ENCODE results near the gene HPD.

Gene HPD

DNA sequence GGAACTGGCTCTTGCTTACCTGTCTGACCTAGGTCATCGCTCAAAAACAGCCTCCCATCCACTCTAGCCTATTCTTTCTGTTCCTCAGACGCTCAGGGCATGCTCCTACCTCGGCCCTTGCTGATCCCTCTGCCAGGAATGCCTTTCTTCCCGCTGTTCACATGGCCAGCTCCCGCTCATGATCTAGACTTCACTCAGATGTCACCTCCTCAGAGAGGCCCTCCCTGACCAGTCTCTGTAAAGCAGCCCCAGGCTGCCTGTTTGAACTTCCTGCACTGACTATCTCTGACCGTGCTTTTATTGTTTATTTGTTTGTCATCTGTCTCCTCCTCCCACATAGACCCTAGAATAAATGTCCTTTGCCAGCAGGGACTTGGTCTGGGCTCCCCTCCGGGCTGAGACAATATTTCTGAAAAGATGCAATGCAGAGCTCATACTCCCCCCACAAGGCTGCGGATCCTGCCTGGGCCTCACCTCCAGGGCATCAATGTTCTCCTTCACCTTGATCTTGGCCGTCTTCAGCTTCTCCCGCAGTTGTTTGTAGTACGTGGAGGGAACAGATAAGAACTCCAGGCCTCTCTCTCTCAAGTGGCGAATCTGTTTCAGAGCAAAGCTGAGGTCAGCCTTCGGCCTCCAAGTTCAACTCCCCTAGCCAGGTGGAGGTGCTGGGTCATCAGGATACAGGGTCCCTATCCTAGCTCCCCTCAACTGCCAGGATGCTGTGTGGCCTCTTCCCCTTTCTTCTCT is 15.2 kb downstream of the HPD start:
- Histone ChIP-seq H3K36me3 (ENCODE audit: control insufficient read depth in 2 of 2, insufficient read depth in 2 of 2, low read length in 2 of 2) (no peaks in the 10 kb centered on the region), H3K4me3 (ENCODE audit: low read length in 2 of 2) (no peak overlapping the region), H3K27ac (ENCODE audit: low read length) (no peak overlapping the region), H3K27me3 (ENCODE audit: control insufficient read depth in 1 of 2, insufficient read depth in 2 of 2, low read length in 2 of 2) (no peaks in the 10 kb centered on the region), H3K4me1 (ENCODE audit: control insufficient read depth, insufficient read depth, low read length) (peaks cover 14% of the 10 kb centered on the region), H3K9ac (ENCODE audit: low read length in 2 of 2) (no peak overlapping the region), H3K9me3 (ENCODE audit: control insufficient read depth in 2 of 2, low read length in 2 of 2) (no peaks in the 10 kb centered on the region)

- peak overlapping the region; percentile 71 to 78 for H3K9ac ChIP-seq (ENCODE audit: low read length in 2 of 2)
- peak overlapping the region; percentile 49 for H3K27ac ChIP-seq (ENCODE audit: low read length)
- peaks cover 14% of the 10 kb centered on the region for H3K4me1 ChIP-seq (ENCODE audit: control insufficient read depth, insufficient read depth, low read length)
Observed at GRCh38 chr12:121839993-121840761, 18.5 kb downstream of the HPD start.

DNA sequence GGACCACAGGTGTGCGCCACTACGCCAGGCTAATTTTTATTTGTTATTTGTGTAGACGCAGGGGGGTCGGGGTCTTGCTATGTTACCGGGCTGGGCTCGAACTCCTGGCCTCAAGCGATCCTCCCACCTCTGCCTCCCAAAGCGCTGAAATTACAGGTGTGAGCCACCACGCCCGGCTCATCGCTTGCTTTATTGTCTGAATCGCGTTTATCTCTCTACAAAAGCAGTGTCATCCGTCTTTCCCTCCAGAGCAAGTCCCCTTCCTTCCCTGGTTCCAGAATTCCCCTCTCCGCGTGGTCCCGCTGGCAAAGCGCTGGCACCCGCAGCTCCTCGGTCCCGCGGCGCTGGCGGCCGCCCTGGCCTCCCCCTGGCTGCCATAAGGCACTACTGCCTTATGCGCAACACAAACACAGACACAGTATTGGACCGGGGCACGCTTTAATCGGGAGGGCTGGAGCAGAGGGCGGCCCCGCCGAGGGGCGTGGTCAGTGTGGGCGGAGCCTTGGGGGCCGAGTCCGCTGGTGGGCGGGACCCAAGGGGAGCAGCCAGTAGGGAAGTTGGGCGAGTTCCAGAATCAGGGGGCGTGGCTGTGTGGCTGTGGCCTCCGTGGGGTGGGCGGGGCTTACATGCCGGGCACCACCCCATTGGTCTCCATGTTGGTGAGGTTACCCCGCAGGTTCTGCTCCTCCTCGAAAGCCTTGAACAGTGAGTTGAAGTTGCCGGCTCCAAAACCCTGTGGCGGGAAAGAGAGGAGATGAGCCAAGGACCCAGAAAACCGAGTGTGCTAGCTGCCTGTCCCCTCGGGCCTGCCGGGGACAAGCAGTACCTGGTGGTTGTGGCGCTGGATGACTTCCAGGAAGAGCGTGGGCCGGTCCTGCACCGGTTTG is 19.3 kb downstream of the HPD start:
- H3K36me3 ChIP-seq (ENCODE audit: control insufficient read depth in 2 of 2, insufficient read depth in 2 of 2, low read length in 2 of 2), result no peaks in the 10 kb centered on the region
- H3K9me3 ChIP-seq (ENCODE audit: control insufficient read depth in 2 of 2, low read length in 2 of 2), result no peaks in the 10 kb centered on the region
- H3K27ac ChIP-seq (ENCODE audit: low read length), result peak overlapping the region; percentile 49
- peak overlapping the region; percentile 81 to 89 for H3K4me3 ChIP-seq (ENCODE audit: low read length in 2 of 2)
- peaks cover 14% of the 10 kb centered on the region for H3K4me1 ChIP-seq (ENCODE audit: control insufficient read depth, insufficient read depth, low read length)
- H3K9ac ChIP-seq (ENCODE audit: low read length in 2 of 2), result peak overlapping the region; percentile 71 to 78
- no peaks in the 10 kb centered on the region for H3K27me3 ChIP-seq (ENCODE audit: control insufficient read depth in 1 of 2, insufficient read depth in 2 of 2, low read length in 2 of 2)

More at GRCh38 chr12:121839993-121840761, 18.5 kb downstream of the HPD start:
- Histone ChIP-seq H3K4me3 (ENCODE audit: low read length in 2 of 2) (peak overlapping the region; percentile 81 to 89), H3K9me3 (ENCODE audit: control insufficient read depth in 2 of 2, low read length in 2 of 2) (no peaks in the 10 kb centered on the region), H3K27me3 (ENCODE audit: control insufficient read depth in 1 of 2, insufficient read depth in 2 of 2, low read length in 2 of 2) (no peaks in the 10 kb centered on the region), H3K36me3 (ENCODE audit: control insufficient read depth in 2 of 2, insufficient read depth in 2 of 2, low read length in 2 of 2) (no peaks in the 10 kb centered on the region)

- Histone ChIP-seq H3K36me3 (ENCODE audit: control insufficient read depth in 2 of 2, insufficient read depth in 2 of 2, low read length in 2 of 2) (no peaks in the 10 kb centered on the region), H3K4me3 (ENCODE audit: low read length in 2 of 2) (no peak overlapping the region), H3K9ac (ENCODE audit: low read length in 2 of 2) (no peak overlapping the region), H3K9me3 (ENCODE audit: control insufficient read depth in 2 of 2, low read length in 2 of 2) (no peaks in the 10 kb centered on the region), H3K27me3 (ENCODE audit: control insufficient read depth in 1 of 2, insufficient read depth in 2 of 2, low read length in 2 of 2) (no peaks in the 10 kb centered on the region), H3K27ac (ENCODE audit: low read length) (no peak overlapping the region), H3K4me1 (ENCODE audit: control insufficient read depth, insufficient read depth, low read length) (peaks cover 14% of the 10 kb centered on the region)
Observed at GRCh38 chr12:121838126-121838525, 20.5 kb downstream of the HPD start.

GRCh38 chr12:121837680-121838079 is 21.0 kb downstream of the HPD start:
- Histone ChIP-seq H3K27me3 (ENCODE audit: control insufficient read depth in 1 of 2, insufficient read depth in 2 of 2, low read length in 2 of 2) (no peaks in the 10 kb centered on the region), H3K27ac (ENCODE audit: low read length) (no peak overlapping the region), H3K9me3 (ENCODE audit: control insufficient read depth in 2 of 2, low read length in 2 of 2) (no peaks in the 10 kb centered on the region), H3K4me1 (ENCODE audit: control insufficient read depth, insufficient read depth, low read length) (peaks cover 14% of the 10 kb centered on the region), H3K9ac (ENCODE audit: low read length in 2 of 2) (no peak overlapping the region), H3K4me3 (ENCODE audit: low read length in 2 of 2) (no peak overlapping the region), H3K36me3 (ENCODE audit: control insufficient read depth in 2 of 2, insufficient read depth in 2 of 2, low read length in 2 of 2) (no peaks in the 10 kb centered on the region)

- Histone ChIP-seq H3K9me3 (ENCODE audit: control insufficient read depth in 2 of 2, low read length in 2 of 2) (no peaks in the 10 kb centered on the region), H3K36me3 (ENCODE audit: control insufficient read depth in 2 of 2, insufficient read depth in 2 of 2, low read length in 2 of 2) (peaks cover 27 to 35% of the 10 kb centered on the region in 2 donors), H3K27me3 (ENCODE audit: control insufficient read depth in 1 of 2, insufficient read depth in 2 of 2, low read length in 2 of 2) (no peaks in the 10 kb centered on the region), H3K27ac (ENCODE audit: low read length) (no peak overlapping the region), H3K4me3 (ENCODE audit: low read length in 2 of 2) (no peak overlapping the region), H3K4me1 (ENCODE audit: control insufficient read depth, insufficient read depth, low read length) (peaks cover 8% of the 10 kb centered on the region), H3K9ac (ENCODE audit: low read length in 2 of 2) (no peak overlapping the region)
Observed at GRCh38 chr12:121831571-121832245, 27.0 kb downstream of the HPD start.

DNA sequence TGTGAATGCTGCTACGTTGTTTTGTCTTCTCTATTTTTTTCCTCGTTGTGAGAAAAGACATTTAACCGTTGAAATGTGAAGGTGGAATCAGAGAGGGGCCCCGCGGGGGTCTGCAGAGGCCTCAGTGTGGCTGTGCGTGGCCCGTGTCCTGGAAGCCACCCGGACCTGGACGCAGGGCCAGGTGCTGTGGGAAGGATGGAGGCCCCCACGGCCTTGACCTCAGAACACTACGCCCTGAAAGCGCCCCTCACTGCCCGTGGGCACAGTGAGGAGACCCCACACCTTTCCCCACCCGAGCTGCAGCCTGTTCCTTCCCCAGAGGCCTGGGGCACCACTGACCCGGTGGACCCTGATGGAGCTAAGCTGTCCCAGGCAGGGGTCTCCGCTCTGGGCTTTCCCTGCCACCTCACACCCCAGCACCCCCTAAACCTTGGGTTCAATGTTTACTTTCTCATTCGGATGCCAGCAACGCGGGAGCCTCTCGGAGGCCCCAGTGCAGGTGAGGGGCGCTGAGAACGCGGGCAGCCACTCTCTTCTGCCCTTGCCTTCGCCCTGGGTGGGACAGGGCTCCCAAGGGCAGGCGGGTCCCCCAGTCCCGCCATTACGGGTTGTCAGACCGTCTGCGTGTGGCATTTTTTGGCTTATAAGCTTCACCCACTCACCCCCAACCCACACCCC is 27.9 kb downstream of the HPD start:
- Histone ChIP-seq H3K27ac (ENCODE audit: low read length) (peak overlapping the region; percentile 6), H3K4me3 (ENCODE audit: low read length in 2 of 2) (no peak overlapping the region), H3K4me1 (ENCODE audit: control insufficient read depth, insufficient read depth, low read length) (peaks cover 8% of the 10 kb centered on the region), H3K9ac (ENCODE audit: low read length in 2 of 2) (no peak overlapping the region), H3K27me3 (ENCODE audit: control insufficient read depth in 1 of 2, insufficient read depth in 2 of 2, low read length in 2 of 2) (no peaks in the 10 kb centered on the region), H3K36me3 (ENCODE audit: control insufficient read depth in 2 of 2, insufficient read depth in 2 of 2, low read length in 2 of 2) (peaks cover 33 to 36% of the 10 kb centered on the region in 2 donors), H3K9me3 (ENCODE audit: control insufficient read depth in 2 of 2, low read length in 2 of 2) (no peaks in the 10 kb centered on the region)

DNA sequence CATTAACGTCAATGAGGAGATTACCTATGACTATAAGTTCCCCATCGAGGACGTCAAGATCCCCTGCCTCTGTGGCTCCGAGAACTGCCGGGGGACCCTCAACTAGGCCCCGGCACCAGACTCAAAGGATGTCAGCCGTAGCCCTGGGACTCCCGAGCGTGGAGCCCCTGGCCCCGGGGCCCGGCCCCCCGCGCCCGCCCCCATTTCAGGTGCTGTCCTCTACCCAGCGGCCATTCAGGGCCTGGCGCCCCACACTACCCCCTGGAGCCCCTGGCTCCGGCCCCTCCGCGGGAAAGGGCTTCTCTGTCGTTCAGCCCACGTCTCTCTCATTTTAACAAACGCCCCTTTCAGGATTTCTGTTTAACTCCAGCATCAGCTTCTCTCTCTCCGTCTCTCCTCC is 28.5 kb downstream of the HPD start:
- H3K27me3 ChIP-seq (ENCODE audit: control insufficient read depth in 1 of 2, insufficient read depth in 2 of 2, low read length in 2 of 2), result no peaks in the 10 kb centered on the region
- H3K9ac ChIP-seq (ENCODE audit: low read length in 2 of 2), result no peak overlapping the region
- H3K27ac ChIP-seq (ENCODE audit: low read length), result peak overlapping the region; percentile 6
- H3K36me3 ChIP-seq (ENCODE audit: control insufficient read depth in 2 of 2, insufficient read depth in 2 of 2, low read length in 2 of 2), result peaks cover 33 to 36% of the 10 kb centered on the region in 2 donors
- no peak overlapping the region for H3K4me3 ChIP-seq (ENCODE audit: low read length in 2 of 2)
- H3K4me1 ChIP-seq (ENCODE audit: control insufficient read depth, insufficient read depth, low read length), result peaks cover 8% of the 10 kb centered on the region
- H3K9me3 ChIP-seq (ENCODE audit: control insufficient read depth in 2 of 2, low read length in 2 of 2), result no peaks in the 10 kb centered on the region

- H3K9ac ChIP-seq (ENCODE audit: low read length in 2 of 2), result no peak overlapping the region
- peaks cover 8% of the 10 kb centered on the region for H3K4me1 ChIP-seq (ENCODE audit: control insufficient read depth, insufficient read depth, low read length)
- H3K9me3 ChIP-seq (ENCODE audit: control insufficient read depth in 2 of 2, low read length in 2 of 2), result no peaks in the 10 kb centered on the region
- no peak overlapping the region for H3K4me3 ChIP-seq (ENCODE audit: low read length in 2 of 2)
- H3K27me3 ChIP-seq (ENCODE audit: control insufficient read depth in 1 of 2, insufficient read depth in 2 of 2, low read length in 2 of 2), result no peaks in the 10 kb centered on the region
- H3K36me3 ChIP-seq (ENCODE audit: control insufficient read depth in 2 of 2, insufficient read depth in 2 of 2, low read length in 2 of 2), result peaks cover 33 to 36% of the 10 kb centered on the region in 2 donors
- no peak overlapping the region for H3K27ac ChIP-seq (ENCODE audit: low read length)
Observed at GRCh38 chr12:121829250-121829918, 29.3 kb downstream of the HPD start.

Measured in stomach smooth muscle (tissue), 2 donors.